SK-N-SH treated with all-trans-retinoic acid at 6 μM for 48 hours (cell line): ENCODE data around the gene TSPAN15.

Source experiments
- ATAC-seq: fragments of 200-7000 bp; cut with Tn5 transposase; 3 replicates; pipeline ENCODE4 v1.9.1; 2020; ENCODE audit warnings: mild to moderate bottlenecking, moderate library complexity
- BACH2 ChIP-seq: fragments of 250-450 bp; sonication (Bioruptor Pico); IDR thresholded peaks from 2 replicates; pipeline ENCODE4 v1.9.0; 2021; ENCODE audit warnings: mild to moderate bottlenecking, borderline replicate concordance
- CREB5 ChIP-seq: fragments of 250-450 bp; sonication (Bioruptor Pico); IDR thresholded peaks from 2 replicates; pipeline ENCODE4 v1.5.1; 2020; ENCODE audit warnings: low read depth, mild to moderate bottlenecking, moderate library complexity
- CSDC2 ChIP-seq: fragments of 250-450 bp; sonication (Bioruptor Pico); IDR thresholded peaks from 2 replicates; pipeline ENCODE4 v1.5.0; 2020; ENCODE audit warnings: mild to moderate bottlenecking, moderate library complexity
- ESRRG ChIP-seq: fragments of 250-450 bp; sonication (Bioruptor Pico); IDR thresholded peaks from 2 replicates; pipeline ENCODE4 v1.6.1; 2021; ENCODE audit warnings: mild to moderate bottlenecking
- ISL1 ChIP-seq: fragments of 250-450 bp; sonication (Bioruptor Pico); IDR thresholded peaks from 2 replicates; pipeline ENCODE4 v2.1.2; 2022; ENCODE audit warnings: mild to moderate bottlenecking, moderate library complexity
- OSR1 ChIP-seq: fragments of 250-450 bp; sonication (Bioruptor Pico); IDR thresholded peaks from 2 replicates; pipeline ENCODE4 v1.8.0; 2022; ENCODE audit warnings: moderate library complexity, mild to moderate bottlenecking, inconsistent platforms
- PATZ1 ChIP-seq: fragments of 250-450 bp; sonication (Bioruptor Pico); IDR thresholded peaks from 2 replicates; pipeline ENCODE4 v1.8.0; 2020; ENCODE audit warnings: mild to moderate bottlenecking, moderate library complexity, borderline replicate concordance
- POU6F1 ChIP-seq: fragments of 250-450 bp; sonication (Bioruptor Pico); IDR thresholded peaks from 2 replicates; pipeline ENCODE4 v1.8.0; 2021; ENCODE audit warnings: low read depth, mild to moderate bottlenecking, moderate library complexity, borderline replicate concordance
- PPARA ChIP-seq: fragments of 250-450 bp; sonication (Bioruptor Pico); IDR thresholded peaks from 2 replicates; pipeline ENCODE4 v1.5.0; 2020; ENCODE audit warnings: mild to moderate bottlenecking, borderline replicate concordance
- RARB ChIP-seq: fragments of 250-450 bp; sonication (Bioruptor Pico); IDR thresholded peaks from 2 replicates; pipeline ENCODE4 v1.8.0; 2021; ENCODE audit warnings: mild to moderate bottlenecking, moderate library complexity
- SNAI2 ChIP-seq: fragments of 250-450 bp; sonication (Bioruptor Pico); IDR thresholded peaks from 2 replicates; pipeline ENCODE4 v1.5.0; 2020; ENCODE audit warnings: mild to moderate bottlenecking, moderate library complexity
- TOX ChIP-seq: fragments of 250-450 bp; sonication (Bioruptor Pico); IDR thresholded peaks from 2 replicates; pipeline ENCODE4 v1.8.0; 2021; ENCODE audit warnings: mild to moderate bottlenecking, moderate library complexity, borderline replicate concordance
- TSHZ2 ChIP-seq: fragments of 250-450 bp; sonication (Bioruptor Pico); IDR thresholded peaks from 2 replicates; pipeline ENCODE4 v1.5.0; 2020; ENCODE audit warnings: mild to moderate bottlenecking, moderate library complexity
- ZC3H10 ChIP-seq: fragments of 250-450 bp; sonication (Bioruptor Pico); IDR thresholded peaks from 2 replicates; pipeline ENCODE4 v1.5.1; 2021; ENCODE audit warnings: mild to moderate bottlenecking, moderate library complexity
- ZFP3 ChIP-seq: fragments of 250-450 bp; sonication (Bioruptor Pico); IDR thresholded peaks from 2 replicates; pipeline ENCODE4 v1.5.0; 2020; ENCODE audit warnings: mild to moderate bottlenecking, moderate library complexity
- ZNF565 ChIP-seq: fragments of 450-650 bp; formaldehyde crosslinking; conservative IDR thresholded peaks from 2 replicates; pipeline ENCODE4 v1.5.0; 2020; ENCODE audit warnings: low read depth, mild to moderate bottlenecking, moderate library complexity
- ZNF70 ChIP-seq: fragments of 450-650 bp; formaldehyde crosslinking; IDR thresholded peaks from 2 replicates; pipeline ENCODE4 v1.5.0; 2020; ENCODE audit warnings: mild to moderate bottlenecking, moderate library complexity
- ZNF8 ChIP-seq: fragments of 450-650 bp; formaldehyde crosslinking; IDR thresholded peaks from 2 replicates; pipeline ENCODE4 v1.5.0; 2020; ENCODE audit warnings: mild to moderate bottlenecking, moderate library complexity

The TSPAN15 gene

GRCh38 chr10:69452676-69453415 lies 1.6 kb downstream of the TSPAN15 start:
- no peak for ATAC-seq
- no peak for TF ChIP-seq ZNF8

GRCh38 chr10:69453795-69454194 lies 2.5 kb downstream of the TSPAN15 start:
- ATAC-seq = no peak
- TF ChIP-seq ISL1 (CRISPR knock-in tag) = no peak
- TF ChIP-seq ZNF565 (CRISPR knock-in tag) = no peak
- no peak for TF ChIP-seq ZC3H10 (CRISPR knock-in tag)
- no peak for TF ChIP-seq OSR1 (CRISPR knock-in tag)
- TF ChIP-seq BACH2 (CRISPR knock-in tag) = no peak
- TF ChIP-seq ZNF70 (CRISPR knock-in tag) = no peak
- TF ChIP-seq RARB (CRISPR knock-in tag) = no peak
- no peak for TF ChIP-seq TSHZ2
- TF ChIP-seq POU6F1 (CRISPR knock-in tag) = no peak
- no peak for TF ChIP-seq SNAI2
- no peak for TF ChIP-seq ZNF8

GRCh38 chr10:69455006-69455763 lies 3.9 kb downstream of the TSPAN15 start:
- TF ChIP-seq POU6F1 (CRISPR knock-in tag) = no peak
- no peak for TF ChIP-seq TOX (CRISPR knock-in tag)
- no peak for TF ChIP-seq CREB5 (CRISPR knock-in tag)
- no peak for TF ChIP-seq ZNF8
- TF ChIP-seq ZFP3 (CRISPR knock-in tag) = no peak
- no peak for TF ChIP-seq PATZ1
- TF ChIP-seq ESRRG (CRISPR knock-in tag) = no peak
- no peak for TF ChIP-seq CSDC2 (CRISPR knock-in tag)
- no peak for TF ChIP-seq PPARA
- TF ChIP-seq ISL1 (CRISPR knock-in tag) = no peak
- no peak for TF ChIP-seq RARB (CRISPR knock-in tag)
- ATAC-seq = no peak
